Inferior parietal cortex (tissue), 1 donor: ENCODE measurements around the gene PSMB2.
A peak's percentile ranks its signal among the peaks of the same experiment; 100 is the strongest.

Experiments used
- DNase-seq: peaks from one replicate; pipeline ENCODE4 v3.0.0-alpha.2; 2016; ENCODE audit errors: extremely low spot score

Gene PSMB2

DNA sequence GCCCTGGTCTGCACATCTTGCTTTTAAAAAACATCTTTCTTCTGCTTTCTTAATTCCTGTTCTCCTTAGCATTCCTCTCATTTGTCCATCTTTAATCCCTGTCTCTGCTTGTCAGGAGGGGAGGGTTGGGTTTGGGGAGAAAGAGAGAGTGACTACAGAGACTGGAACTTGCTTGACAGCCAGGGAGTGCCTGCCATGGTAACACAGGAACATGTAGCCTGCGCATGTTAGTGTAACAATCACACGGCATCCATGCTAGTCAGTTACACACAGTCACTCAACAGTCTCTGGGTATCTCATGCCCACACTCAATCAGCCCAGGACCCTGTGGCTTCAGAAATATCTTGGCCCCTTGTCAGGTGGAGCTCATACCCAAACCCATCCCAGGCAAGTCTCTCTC, 69.0 kb downstream of the PSMB2 start:
- no peak for DNase-seq

DNA sequence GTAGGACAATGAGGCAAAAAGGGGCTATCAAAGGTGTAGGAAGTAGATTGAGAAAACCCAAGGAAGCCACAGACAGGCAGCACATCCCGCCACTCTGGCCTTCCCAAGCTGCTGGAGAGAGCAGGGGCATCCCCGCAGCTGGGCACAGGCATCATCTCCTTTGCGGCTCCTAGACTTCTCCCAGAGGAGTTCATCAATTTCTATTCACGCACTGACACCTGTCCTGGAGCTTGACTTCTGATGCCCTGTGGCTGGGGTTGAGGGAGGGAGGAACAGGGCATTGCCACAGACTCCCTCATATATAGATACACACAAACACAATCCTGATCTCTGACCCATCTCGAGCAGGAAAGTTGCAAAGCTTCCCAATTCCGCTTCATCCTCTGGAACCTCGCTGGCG, 70.1 kb downstream of the PSMB2 start:
- DNase-seq = no peak

DNA sequence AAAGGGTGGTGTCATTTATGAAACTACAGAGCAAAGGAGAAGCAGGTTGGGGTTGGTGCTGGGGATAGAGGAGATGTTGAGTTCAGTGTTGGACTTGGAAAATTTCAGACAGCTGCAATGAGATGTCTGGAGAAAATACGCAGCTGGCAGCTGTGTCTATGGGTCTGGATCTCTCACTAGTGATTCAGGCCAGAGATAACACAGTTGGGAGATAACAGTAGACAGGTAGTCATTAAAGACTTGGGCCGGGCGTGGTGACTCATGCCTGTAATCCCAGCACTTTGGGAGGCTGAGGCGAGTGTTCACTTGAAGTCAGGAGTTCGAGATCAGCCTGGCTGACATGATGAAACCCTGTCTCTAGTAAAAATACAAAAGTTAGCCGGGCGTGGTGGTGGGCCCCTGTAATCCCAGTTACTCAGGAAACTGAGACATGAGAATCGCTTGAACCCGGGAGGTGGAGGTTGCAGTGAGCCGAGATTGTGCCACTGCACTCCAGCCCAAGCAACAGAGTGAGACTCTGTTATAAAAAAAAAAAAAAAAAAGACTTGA, 70.7 kb downstream of the PSMB2 start:
- DNase-seq = no peak

DNA sequence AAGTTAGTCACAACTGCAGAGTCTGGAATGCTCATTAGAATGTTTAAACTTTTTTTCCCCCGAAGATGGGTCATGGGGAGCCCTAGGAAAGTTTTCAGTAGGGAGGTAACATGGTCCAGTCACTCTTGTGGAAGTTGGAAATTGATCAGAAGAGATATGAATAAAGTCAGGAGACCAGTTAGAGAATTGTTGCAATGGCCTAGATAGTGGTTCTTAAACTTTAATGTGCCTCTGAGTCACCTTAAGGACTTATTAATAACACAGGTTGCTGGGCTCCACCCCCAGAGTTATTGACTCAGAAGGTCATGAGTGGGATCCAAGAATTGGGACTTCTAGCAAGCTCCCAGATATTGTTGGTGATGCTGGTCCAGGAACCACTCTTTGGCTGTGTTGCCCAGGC, 71.4 kb downstream of the PSMB2 start:
- DNase-seq = no peak

DNA sequence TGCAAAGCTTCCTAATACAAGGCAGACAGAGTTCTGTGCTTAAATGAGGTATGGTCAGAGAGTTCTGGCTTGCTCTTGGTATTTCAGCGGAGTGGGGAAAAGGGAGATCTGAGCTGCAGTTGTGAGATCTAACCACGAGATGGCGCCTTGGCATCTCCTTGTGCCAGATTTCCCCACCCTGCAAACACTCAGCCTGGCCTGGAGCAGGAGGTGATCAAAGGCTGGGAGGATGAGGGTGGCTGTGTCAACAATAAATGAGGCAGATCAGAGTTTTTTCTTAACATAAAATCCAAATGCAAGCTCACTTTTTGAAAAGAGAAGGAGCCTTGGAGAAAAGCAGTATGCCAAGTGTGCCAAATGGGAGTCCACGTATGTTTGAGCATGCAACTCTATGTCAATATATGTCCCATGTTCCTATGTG, 72.3 kb downstream of the PSMB2 start:
- DNase-seq = peak; percentile 89

DNA sequence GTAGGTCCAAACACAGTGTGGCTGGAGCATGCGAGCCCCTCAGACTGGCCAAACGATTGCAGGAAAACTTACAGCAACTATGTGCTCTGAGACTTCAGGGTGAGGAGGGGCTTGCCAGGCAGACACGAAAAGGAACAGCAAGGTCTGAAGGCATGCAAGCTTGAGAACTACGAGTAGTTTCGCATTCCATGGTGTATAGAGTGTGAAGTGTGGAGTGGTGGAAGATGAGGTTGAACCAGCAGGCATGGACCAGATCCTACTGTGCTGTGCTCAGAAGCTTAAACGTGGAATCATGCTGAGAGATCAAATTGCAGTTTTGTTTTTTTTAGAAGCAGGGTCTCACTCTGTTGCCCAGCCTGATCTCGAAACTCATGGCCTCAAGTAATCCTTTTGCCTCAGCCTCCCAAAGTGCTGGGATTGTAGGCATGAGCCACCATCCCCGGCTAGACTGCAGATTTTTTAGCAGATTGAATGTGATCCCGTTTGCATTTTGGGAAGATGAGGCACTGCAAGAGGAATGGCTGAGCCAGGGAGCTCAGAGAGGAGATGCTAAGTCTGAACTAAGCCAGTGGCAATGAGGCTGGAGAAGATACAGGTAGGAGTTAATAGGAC, 73.3 kb downstream of the PSMB2 start:
- no peak for DNase-seq

DNA sequence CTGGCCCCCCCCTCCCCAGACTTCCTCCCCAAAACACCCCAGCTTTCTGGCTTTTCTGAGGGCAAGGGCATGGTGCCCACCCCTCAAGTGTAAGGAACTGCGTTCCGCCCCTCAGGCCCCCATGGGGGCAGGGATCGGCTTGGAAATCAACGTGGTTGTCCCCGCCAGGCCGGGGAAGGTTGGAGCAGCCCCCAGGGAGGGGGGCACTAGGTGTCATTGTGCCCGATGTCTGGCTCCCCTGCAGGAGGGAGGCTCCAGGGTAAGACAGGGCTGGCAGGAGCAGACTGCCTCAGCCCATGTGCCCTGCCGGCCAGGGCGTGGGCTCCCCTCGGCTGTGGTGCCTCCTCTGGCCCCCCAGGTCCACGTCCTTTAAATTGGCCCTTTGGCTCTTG, 75.6 kb downstream of the PSMB2 start:
- DNase-seq = no peak

DNA sequence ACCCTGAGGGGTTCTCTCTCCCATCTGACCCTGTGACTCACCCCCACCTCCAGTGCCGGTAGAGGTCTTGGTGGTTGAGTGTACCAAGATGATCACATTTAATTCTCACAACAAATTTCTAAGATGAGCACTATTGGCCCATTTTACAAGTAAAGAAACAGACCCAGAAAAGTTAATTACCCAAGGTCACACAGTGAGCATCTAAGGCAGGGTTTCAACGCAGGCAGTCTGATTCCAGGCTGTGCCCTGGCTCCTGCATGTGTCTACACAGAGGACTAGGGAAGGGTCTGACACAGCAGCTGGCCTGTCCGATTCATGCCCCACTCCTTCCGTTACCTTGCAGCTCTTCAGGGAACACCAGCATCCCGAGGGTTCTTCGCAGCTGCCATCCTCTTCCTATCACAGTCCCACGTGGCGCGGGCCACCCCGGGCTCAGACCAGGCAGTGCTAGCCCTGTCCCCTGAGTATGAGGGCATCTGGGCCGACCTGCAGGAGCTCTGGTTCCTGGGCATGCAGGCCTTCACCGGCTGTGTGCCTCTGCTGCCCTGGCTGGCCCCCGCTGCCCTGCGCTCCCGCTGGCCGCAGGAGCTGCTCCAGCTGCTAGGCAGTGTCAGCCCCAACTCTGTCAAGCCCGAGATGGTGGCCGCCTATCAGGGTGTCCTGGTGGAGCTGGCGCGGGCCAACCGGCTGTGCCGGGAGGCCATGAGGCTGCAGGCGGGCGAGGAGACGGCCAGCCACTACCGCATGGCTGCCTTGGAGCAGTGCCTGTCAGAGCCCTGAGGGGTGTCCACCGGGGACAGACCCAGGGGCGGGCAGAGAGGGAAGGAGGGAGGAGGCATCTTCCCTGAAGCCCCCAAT, 76.2 kb downstream of the PSMB2 start:
- DNase-seq = no peak

DNA sequence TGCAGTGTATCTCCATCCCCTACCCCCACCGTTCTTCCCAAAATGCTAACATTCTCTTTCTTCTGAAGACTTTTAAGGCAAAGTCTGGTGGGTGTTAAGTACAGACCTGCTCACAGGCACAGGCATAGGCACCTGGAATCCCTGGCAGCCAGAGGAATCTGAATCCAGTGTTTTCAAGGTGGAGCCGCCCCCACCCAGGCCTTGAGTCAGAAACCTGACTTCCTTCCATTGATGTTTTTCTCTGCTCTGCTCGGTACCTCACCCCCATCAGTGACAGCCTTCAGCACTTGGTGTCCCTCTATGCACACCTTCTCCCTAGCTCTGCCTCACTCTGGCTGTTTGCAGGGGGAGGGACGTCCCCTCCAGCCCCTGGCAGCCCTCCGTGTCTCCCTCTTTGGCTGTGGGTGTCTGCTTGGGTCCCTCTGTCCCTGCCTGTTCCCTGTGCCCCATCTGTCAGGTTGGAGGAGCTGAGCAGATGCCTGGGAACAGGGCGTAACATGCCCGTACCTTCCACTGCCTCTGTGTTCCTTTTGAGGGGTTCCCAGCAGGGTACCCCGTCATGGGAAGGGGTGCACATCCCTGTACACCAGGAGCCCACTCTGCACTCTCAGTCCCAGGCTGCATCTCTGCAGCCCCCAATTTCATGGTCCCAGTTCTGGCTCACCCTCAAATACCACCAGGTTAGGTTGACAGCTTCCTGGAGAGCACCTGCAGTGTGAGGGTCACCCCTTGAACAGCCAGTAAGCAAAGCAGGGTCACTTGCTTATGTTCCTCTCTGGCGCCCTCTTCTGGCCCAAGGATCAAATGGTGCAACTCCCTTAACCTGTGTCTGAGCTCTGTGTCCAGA, 77.1 kb downstream of the PSMB2 start:
- peak; percentile 87 for DNase-seq

DNA sequence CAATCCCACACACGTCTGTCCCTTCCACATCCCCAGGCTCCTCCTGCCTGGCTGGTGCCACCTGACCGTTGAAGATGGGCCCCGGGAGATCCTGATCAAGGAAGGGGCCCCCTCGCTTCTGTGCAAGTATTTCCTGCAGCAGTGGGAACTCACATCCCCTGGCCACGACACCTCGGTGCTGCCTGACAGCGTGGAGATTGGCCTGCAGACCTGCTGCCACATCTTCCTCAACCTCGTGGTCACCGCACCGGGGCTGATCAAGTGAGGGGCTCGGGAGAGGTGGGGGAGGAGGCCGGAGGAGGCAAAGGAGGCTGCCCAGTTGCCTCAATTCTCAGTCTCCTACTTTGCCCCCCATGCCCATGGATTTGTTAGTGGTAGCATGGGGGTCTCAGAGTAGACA, 78.2 kb downstream of the PSMB2 start:
- DNase-seq = no peak

DNA sequence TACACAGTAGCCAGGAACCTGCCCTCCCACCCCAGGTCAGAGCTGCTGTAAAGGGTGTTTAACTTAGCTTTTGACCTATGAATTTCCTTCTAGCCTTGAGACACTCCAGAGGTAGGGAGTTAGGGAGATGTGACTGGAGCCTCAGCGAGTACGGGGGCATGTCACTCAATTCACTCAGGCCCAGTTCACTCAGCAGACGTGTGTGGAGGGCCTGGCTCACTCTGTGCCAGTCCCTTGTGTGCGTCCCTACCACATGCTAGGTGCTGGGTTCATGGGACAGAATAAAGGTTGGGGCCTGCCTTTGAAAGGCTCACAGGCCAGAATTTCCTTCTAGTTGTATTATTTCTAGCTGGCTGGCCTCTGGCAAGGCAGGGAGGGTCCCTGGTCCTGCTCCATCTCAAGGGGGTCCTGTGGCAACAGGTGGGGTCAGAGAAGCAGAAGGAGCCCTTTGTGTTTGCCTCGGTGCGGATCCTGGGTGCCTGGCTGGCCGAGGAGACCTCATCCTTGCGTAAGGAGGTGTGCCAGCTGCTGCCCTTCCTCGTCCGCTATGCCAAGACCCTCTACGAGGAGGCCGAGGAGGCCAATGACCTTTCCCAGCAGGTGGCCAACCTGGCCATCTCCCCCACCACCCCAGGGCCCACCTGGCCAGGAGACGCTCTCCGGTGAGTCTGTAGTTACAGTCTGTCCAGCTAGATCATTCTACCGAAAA, 79.2 kb downstream of the PSMB2 start:
- no peak for DNase-seq

DNA sequence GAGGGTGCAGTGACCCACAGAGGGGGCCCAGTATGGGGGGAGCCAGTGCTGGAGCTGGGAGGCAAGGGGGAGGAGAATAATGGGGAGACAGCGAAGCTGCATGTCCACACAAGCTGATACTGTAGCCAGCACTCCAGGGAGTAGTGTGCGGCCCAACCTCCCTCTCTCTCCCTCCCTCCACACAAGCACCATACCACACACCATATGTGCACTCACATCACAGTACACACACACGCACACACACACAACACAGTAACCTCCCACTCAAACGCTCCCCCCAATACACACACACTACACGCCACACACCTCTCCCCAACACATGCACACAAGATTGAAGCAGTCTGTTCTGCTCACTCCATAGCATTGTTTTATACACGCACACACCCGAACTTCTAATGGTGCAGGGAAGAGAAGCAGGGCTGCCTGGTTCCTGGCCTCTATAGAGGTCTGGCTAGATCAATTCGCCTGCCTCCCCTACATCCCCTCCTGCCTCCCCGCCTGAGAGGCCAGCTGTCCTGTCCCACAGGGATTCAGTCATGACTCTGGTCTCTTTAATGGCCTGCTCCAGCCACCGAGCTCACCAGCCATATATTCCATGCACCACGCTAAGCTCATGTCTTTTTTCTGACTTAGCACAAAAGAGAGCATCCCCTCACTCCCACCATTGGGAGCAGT, 79.9 kb downstream of the PSMB2 start:
- no peak for DNase-seq

DNA sequence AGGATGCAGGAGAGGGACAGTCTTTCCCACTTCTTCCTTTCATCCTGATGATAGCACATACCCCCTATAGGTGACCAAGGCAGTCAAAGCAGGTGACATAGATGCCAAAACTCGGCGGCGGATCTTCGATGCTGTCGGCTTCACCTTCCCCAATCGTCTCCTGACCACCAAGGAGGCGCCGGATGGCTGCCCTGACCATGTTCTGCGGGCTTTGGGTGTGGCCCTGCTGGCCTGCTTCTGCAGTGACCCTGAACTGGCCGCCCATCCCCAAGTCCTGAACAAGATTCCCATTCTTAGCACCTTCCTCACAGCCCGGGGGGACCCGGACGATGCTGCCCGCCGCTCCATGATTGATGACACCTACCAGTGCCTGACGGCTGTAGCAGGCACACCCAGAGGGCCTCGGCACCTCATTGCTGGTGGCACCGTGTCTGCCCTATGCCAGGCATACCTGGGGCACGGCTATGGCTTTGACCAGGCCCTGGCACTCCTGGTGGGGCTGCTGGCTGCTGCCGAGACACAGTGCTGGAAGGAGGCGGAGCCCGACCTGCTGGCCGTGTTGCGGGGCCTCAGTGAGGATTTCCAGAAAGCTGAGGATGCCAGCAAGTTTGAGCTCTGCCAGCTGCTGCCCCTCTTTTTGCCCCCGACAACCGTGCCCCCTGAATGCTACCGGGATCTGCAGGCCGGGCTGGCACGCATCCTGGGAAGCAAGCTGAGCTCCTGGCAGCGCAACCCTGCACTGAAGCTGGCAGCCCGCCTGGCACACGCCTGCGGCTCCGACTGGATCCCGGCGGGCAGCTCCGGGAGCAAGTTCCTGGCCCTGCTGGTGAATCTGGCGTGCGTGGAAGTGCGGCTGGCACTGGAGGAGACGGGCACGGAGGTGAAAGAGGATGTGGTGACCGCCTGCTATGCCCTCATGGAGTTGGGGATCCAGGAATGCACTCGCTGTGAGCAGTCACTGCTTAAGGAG, 80.8 kb downstream of the PSMB2 start:
- peak; percentile 69 for DNase-seq

DNA sequence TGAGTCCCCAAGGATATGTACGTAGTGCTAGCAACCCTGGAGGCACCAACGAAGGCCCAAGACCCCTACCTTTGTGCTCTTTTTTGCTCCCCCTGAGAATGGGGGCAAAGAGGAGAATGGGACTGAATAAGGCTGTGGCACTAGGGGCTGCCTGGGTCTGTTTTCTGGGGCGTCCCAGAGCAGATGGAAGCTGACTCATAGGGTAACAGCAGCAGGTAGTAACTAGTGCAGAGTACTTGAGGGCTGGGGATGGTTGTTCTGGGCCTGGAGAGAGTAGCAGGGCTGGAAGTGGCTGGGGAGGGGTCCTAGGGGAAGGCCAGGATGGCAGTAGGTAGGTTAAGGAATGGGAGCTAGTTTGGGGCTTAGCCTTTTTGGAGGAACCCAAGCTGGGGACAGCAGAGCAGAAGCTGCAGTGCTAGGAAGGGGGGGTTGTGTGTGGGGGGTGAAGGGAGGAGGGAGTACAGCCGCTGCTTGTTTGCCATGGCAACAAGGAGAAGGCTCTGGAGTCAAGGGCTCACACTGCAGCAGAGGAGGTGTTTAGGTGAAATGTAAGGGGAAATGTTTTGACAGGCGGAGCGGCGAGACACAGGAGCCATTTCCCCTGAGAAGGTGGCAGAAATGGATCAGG, 81.9 kb downstream of the PSMB2 start:
- DNase-seq = no peak

DNA sequence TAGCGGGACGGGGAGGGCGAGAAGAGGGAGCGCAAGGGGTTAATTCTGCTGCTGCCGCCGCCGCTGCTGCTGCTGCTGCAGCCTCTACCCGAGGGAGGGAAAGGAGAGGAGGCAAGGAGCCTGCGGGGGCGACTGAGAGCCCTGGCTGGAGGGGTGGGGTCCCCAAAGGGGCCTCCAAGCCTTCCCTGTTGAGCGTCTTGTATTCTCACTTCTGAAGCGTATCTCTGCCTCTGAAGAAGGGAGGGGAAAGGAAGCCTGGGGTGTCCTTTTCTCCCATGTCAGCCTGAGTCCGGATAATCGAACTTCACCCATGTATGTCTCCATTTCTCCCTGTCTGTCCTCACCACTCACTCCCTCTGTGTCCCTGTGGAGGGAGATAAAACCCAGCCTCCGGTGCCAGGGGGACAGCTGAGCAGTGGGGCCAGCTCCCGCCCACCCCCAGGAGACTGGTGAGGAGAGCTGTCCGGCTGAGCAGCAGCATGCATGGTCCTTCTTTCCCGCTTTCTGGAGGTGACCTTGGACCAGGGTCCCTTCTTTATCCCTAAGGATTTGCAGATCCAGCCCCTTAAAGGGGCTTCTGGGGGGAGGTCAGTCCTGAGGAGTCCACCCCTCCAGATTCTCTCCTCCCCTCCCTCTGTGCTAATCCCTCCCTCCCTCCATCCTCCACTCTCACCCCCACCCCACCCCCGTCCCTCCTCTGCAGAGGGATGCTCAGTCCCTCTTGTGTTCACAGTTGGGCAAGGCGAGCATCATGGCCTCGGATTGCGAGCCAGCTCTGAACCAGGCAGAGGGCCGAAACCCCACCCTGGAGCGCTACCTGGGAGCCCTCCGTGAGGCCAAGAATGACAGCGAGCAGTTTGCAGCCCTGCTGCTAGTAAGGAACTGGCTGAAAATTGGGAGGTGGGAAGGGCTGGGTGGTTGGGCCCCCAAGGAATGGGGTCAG, 82.7 kb downstream of the PSMB2 start:
- no peak for DNase-seq

DNA sequence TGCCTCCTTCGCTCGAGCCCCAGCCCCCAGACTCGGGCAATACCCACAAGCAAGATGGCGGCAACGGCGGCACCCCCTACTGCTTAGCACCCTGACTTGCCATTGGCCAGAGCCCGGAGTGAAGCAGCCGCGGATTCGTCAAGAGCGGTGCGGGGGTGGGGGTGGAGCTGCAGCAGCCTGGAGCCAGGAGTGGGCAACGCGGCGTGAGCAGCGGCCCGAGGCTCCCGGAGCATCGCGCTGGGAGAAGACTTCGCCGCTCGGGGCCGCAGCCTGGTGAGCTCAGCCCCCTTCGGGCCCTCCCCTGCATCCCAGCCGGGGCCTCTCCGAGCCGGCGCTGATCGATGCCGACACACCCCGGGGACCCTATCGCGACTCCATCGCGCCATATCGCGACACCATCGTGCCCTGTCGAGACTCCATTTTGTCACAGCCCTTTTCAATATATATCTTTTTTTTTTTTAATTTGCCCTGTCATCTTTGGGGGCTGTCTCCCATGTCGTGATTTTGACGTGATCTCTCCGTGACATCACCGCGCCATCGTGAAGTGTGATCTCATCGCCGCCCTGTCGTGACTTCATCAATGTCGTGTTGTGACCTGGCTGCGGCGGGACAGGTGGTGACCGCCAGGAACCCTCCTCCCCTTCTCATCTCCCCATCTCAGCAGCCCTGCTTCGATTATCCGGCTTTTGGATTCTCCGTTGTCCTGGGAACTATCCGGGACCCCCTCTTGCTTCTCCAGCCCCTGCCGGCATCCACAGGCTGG, 83.5 kb downstream of the PSMB2 start, which contains the start of gene NCDN:
Gene NCDN, plus strand, starts transcription at position 189 of the 763 bp plus-strand sequence. Its CDS starts 392 bp downstream, at position 581.
- DNase-seq = peak; percentile 92

DNA sequence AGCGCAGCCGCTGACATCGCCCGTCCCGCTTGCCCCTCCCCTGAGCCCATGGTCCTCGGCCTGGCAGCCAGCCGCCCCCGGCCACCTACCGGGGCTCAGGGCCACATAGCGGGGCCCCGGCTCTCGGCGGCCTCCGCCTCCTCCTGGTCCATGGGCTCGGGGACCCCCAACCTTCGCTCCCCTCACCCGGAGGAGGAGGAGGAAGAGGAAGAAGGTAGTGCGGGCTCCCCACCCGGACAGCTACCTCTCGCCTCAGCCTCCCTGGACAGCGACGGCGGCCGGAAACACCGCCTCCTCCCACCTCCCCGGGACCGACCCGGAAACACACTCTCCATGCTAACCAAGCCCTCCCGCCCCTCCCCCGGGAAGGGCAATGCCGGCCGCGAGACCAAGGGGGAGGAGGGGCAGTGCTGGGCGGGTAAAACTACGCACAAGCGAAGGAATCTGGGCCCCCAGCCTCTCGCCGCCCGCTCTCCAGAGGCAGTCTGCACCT, 84.2 kb downstream of the PSMB2 start, which contains the start of gene KIAA0319L:
Gene KIAA0319L, minus strand, starts transcription at position 286 of the 493 bp plus-strand sequence. CDS start 2,912 bp downstream, outside the sequence.
- peak; percentile 91 for DNase-seq
